Omental fat pad (tissue), 4 donors: ENCODE results near the gene ZBTB17. TPM values are rescaled to one million over a fixed set of nuclear protein-coding genes. Genes with fewer than 3 reads are reported as not detected.

Source experiments
- ATAC-seq: fragments of 150-250 bp; one replicate; pipeline ENCODE4 v1.9.1; 2016; ENCODE audit warnings: mild to moderate bottlenecking, moderate library complexity; ENCODE audit not compliant: low FRiP score
- DNase-seq: peaks from one replicate; pipeline ENCODE4 v3.0.0-alpha.2; 2019; ENCODE audit warnings: low spot score
- total RNA-seq, 4 donors: library from RNA; depleted of rRNA; stranded (reverse); fragments of >200 nt; gene quantifications; one replicate each; pipeline ENCODE4 v1.1.0, GENCODE V29; 2016
- TF ChIP-seq, protein P1 (sequence below), 3 donors: fragments of 450-650 bp; IDR thresholded peaks; one replicate each; pipeline ENCODE4 v1.5.1; 2016 to 2017; ENCODE audit warnings: antibody characterized with exemption in 3 of 3, mild to moderate bottlenecking in 3 of 3, moderate library complexity in 2 of 3

ZBTB17 gene
- total RNA-seq, 4 donors from 2014 or later = 20.7 to 53.6 (median 27.8) TPM

DNA sequence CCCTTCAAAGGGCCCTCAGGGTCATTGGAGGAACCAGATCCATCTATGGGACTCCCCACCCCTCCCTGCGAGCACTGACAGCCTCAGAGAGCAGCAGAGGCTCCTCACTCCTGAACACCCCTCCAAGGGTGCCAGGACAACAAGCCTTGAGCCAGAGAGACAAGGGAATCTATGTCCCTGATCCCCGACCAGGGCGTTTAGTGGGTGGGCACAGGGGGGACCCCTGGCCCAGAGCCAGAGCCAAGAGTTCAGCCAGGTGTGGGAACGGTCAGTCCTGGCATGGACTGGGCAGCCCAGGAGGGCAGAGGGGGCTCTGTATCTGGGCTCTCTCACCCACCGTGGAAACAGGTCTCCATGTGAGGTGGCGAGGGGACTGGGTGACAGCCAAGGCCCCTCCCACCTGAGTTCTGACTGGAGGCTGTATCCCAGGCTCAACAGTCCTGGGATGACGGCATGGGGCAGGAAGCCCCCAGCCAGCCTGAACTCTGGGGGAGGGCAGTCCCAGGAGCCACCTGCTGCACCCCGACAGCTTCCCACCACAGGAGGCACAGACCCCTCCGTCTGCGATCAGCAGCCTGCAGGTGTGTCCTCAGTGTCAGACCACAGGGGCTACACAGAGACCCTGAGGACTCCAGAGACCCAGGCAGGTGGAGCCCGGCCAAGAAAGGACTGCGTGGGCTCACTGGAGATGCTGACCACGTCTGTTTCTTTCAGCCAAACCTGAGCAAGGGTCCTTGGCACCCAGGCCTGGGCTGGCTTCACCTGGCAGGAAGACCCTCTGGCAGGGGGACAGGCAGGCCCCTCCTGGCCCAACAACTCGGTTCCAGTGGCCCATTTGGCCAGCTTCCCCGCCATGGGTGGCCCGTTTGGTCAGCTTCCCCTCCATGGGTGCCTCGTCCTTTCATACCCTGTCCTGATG lies 16.9 kb upstream of the ZBTB17 start:
- ATAC-seq (no peak), DNase-seq (no peak)

DNA sequence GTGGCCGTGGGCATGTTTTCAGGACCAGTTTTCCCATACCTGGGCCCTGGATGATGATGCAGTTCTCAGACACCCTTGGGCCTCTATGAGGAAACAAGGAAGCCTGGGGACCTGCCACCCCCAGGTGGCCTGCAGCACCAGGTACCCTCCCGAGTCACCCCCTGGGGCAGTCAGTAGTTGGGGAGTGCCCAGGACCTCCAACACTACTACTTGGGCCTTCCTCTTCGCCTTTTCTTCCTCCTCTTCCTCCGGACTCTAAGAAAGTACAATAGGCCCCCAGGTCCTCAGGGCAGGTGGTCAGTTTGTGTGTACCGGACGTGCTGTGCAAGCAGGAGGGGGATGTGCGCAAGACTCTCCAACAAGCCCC lies 16.3 kb upstream of the ZBTB17 start:
- DNase-seq = no peak
- TF ChIP-seq, protein P1, sequence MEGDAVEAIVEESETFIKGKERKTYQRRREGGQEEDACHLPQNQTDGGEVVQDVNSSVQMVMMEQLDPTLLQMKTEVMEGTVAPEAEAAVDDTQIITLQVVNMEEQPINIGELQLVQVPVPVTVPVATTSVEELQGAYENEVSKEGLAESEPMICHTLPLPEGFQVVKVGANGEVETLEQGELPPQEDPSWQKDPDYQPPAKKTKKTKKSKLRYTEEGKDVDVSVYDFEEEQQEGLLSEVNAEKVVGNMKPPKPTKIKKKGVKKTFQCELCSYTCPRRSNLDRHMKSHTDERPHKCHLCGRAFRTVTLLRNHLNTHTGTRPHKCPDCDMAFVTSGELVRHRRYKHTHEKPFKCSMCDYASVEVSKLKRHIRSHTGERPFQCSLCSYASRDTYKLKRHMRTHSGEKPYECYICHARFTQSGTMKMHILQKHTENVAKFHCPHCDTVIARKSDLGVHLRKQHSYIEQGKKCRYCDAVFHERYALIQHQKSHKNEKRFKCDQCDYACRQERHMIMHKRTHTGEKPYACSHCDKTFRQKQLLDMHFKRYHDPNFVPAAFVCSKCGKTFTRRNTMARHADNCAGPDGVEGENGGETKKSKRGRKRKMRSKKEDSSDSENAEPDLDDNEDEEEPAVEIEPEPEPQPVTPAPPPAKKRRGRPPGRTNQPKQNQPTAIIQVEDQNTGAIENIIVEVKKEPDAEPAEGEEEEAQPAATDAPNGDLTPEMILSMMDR (IDR thresholded peaks at IDR 0.05) = no peak
- ATAC-seq = no peak

More for the DNA sequence above, 16.9 kb upstream of the ZBTB17 start:
- TF ChIP-seq, protein P1 (IDR thresholded peaks at IDR 0.05) = no peak

DNA sequence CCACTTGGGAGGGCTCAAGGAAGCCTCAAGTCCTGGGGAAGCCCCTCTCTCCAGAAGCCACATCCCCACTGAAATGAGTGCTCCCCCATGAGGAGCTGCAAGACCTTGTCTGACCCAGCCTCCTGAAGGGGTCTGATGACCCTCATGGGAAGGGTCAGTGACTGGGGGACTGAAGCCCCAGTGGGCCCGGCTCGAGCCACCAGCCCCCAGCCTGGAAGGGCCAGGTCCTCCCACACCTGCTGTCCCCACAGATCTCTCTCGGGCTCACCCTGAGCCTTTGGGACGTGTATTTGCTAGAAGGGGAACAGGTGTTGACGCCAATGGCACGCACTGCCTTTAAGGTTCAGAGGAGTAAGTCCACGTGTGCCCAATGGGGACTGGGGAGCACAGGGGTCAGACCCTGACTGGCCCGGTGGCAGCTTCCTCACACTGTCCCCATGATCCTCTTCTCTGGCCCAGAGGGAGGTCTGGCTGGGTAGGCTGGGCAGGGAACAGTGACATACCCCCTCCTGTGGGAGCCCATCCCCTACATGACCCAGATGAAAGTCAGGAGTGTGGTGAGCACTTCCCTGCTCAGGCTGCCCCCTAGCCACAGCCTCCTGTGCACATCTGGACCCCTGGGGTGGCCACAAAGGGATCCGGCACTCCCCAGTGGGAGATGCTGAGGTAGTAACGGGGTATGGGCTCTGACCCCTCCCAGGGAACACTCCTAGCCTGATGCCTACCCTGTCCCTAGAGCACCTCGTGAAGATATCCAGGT lies 15.7 kb upstream of the ZBTB17 start:
- TF ChIP-seq, protein P1 (IDR thresholded peaks at IDR 0.05) = no peak
- ATAC-seq (no peak), DNase-seq (no peak)

DNA sequence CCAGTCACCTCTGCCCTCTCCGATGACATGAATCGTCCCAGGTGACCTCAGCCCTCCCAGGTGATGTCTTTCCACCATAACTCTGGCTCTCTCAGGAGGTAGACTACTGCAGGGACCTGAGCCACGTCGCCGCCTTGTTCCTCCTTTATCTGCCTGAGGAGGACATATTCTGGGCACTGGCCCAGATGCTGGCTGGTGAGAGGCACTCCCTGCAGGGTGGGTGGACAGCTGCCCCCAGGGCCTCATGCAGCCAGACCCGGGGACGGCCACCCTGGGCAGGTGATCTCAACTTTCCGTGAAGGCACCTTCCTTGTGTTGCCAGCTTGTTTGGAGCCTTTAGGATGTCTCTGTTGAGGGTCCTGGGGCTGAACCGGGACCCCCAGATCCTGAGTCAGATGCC lies 13.9 kb upstream of the ZBTB17 start:
- TF ChIP-seq, protein P1 (IDR thresholded peaks at IDR 0.05) = no peak
- ATAC-seq (no peak), DNase-seq (no peak)

DNA sequence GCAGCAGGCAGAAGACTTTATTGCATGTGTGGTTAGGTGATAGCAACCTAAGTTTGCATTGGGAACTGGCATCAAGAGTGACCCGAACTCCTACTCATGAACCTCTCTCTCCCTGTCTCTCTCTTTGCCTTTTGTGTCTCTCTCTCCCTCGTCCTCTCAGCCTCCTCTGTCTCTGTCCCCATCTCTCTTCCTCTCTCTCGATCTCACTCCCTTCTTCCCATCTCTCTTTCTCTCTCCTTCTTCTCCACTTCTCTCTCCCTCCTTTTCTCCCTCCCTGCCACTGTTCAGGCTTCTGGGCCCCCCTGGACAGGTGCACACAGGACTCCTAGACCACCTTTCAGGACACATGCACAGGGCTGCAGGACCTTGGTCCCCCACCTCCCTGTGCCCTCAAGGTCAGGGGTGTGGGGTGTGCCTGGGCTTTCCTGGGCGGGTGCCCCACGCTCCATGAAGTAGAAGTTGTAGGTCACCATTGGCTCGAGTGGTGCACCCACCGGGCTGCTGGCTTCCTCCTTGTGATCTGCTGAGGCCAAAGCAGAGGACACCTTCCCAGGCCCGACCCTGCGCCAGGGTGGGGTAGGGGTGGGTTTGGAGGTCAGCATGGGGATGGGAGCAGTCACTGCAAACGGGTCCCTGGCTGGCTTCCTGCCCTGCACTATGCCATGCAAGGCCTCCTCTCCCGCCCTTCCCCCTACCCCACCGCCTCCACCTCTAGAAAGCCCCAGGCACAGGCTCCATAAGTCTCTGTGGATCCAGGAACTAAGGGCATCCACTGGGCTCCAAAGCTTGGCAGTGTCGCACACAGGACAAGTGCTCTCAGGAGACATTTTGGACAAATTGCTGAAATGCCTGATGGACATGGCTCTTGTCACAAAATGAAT lies 13.2 kb upstream of the ZBTB17 start:
- TF ChIP-seq, protein P1 (IDR thresholded peaks at IDR 0.05) = no peak
- ATAC-seq (no peak), DNase-seq (no peak)

DNA sequence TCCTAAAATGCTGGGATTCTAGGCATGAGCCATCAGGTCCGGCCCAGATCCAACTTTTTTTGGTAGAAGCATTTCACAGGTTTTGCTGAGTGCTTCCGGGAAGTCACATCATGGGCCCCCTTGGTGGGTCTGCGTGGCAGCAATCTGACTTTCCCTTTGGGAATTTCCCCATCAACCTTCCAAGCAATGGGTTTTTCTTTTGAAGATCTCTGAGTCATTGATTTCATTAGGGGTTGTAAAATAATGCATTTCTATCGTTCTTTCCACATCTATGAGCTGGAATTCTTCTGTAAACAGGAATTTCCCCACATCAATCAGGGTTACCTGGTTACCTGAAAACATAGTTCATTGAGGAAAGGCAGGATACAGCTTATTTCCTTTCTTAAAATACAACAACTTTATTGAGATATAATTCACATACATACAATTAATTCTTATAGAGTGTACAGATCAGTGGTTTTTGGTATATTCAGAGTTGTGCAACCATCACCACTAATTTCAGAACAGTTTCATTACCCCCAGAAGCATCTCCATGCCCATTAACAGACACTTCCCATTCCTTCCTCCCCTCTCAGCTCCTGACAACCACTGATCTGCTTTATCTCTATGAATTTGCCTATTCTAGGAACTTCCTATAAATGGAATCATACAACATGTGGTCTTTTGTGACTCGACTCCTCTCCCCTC lies 9.9 kb upstream of the ZBTB17 start:
- peak; percentile 67 for ATAC-seq
- no peak for DNase-seq
- TF ChIP-seq, protein P1 (IDR thresholded peaks at IDR 0.05) = no peak
